Activated CD4-positive, CD25-positive, alpha-beta regulatory T cell treated with anti-CD3 and anti-CD28 coated beads, Interleukin-2, amount 50 U/mL, for 72 hours (primary cell): ENCODE data around the gene MAGI1.
"Not testable (repeated sequence)": the region's sequence is repeated elsewhere in the genome, so short reads cannot be mapped to it uniquely, and the experiment has no call there.

Experiments
- DNase-seq: peaks from one replicate; pipeline ENCODE4 v3.0.0; 2021

The MAGI1 gene

DNA sequence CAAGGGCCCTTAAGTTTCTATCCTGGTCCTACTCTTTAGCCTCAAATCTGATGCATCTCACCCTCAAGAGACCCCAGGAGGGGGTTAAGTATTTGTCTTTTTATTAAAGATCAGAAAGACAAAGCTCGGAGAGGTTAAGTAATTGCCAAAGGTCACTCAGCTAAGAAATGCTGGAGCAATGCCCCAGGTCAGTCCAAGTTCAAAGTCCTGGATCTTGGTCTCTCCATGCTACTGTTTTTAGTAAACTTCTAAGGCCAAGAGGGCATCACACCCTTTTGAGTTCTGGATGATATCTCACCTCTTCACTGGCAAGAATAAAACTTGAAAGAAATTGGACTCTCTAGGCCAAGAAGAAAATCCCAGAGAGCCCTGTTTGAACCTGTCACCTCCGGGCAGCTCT lies 488.6 kb downstream of the MAGI1 start:
- DNase-seq, result no peak

DNA sequence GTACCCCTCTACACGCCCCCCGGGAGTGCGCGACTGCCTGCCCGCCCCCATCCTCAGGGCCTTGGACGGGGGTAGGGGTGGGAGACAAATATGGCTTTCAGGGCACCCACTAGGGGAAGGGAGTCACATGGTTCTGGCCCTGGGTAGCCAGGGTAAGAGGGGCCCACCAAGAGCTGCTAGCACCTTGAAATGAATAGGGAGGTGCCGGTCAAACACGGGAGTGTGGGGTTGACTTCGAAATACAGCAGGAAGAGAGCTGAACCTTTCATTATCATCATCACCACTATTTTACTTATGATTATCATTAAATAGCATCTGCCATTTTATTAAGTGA lies 489.1 kb downstream of the MAGI1 start:
- no peak for DNase-seq

DNA sequence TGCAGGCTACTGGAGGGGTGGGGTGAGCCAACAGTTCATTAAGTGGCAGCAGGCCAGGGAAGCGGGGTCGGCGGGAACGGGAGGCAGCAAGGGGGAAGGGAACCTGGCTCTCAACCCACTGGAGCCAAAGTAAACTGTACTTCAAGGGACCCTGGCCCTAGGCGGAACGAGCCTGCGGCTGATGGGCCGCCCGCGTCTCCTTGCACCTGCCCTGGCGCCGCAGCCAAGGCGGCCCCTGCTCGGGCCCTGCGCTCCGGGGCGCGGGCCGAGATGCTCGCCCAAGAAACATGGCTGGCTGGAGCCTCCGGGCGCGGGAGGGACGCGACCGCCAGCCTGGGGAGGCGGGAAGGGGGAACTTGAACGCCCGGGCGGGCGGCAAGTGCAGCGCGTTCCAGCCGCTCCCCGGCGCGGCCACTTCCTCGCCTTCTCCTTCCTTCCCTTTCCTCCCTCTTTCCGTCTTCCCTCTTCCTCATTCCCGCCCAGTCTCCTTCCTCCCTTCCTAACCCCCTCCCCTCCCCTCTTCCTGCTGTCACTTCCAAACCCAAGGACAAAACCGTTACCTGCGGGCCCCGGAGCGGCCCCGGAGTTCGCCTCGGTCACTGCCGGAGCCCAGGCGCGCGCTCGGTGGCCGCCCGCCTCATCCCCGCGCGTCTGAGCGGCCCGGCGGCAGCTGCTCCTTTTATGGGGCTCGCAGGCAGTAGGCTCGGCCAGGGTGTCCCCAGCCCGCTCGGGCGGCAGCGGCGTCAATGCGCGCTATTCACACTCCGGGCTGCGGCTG lies 489.7 kb downstream of the MAGI1 start:
- no peak for DNase-seq

DNA sequence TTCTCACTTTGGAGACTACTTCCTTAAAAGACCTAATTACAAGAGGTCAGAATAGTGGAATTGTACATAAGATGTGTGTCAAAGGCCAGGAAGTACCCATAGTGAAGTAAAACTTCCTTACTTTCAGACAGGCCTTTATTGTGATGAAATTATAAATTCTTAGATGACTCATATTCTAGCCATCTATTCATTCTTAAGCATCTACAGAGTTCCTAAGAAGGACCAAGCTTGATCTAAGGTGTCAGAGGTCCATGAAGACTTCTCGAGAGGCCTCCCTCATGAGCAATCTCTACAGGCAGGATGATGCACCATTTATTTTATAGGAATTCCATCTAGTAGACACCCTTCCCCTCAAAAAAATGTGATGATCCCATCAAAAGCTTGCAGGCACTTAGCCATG lies 493.3 kb downstream of the MAGI1 start:
- no peak for DNase-seq

DNA sequence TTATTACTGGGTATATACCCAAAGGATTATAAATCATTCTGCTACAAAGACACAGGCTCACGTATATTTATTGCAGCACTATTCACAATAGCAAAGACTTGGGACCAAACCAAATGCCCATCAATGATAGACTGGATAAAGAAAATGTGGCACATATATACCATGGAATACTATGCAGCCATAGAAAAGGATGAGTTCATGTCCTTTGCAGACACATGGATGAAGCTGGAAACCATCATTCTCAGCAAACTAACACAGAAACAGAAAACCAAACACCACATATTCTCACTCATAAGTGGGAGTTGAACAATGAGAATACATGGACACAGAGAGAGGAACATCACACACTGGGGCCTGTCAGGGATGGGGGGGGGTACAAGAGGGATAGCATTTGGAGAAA lies 495.3 kb downstream of the MAGI1 start:
- DNase-seq, result not testable (repeated sequence)

DNA sequence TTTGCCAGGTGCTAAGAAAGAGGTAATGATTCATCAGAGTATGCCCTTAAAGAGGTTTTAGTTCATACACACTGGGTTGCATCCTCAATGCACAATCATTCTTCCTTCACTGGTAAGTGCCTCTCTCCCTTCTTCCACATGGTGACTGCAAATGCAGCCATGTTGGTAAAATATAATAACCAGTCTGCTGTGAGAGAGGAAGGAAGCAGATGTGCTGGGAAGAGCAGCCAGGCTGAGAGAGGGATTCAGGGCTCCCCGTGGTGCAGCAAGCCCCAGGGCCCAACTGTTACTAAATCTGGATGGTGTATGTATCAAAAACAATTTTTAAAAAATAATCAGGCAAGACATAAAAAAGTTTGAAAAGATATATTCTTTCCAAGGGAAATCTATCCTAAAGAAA lies 498.1 kb downstream of the MAGI1 start:
- no peak for DNase-seq

DNA sequence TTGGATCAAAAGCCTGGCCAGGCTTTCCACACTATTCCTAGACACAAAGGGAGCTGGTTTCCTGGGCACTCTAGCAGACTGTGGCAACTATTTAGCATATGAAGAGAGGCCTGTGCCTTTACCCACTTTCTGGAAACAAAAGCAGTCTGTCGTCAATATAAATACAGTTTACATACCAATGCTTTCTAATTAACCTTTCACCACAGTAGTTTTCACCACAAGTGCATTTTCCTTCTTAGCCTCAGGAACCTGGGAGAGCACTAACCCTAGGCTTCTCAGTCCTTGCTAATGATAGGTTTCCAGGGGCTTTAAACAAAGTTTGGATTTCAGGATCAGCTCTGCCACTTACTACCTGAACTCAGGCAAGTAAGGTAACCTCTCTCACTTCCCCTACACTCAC lies 499.1 kb downstream of the MAGI1 start:
- no peak for DNase-seq

DNA sequence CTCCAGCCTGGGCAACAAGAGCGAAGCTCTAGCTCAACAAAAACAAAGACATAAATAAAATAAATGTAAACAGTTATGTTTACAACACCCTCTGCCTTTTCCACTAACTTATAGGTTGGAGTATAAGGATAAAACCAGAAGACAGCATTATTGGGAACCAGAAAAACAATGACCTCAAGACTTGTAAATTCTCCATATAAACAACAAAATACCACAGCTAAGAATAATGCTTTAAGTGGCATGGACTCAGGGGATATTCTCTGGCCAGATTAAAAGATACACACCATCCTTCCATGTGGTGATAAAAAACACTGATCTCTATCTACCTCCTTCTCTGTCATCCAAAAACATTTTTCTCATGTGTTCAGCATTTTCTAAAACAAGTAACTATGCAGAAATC lies 500.6 kb downstream of the MAGI1 start:
- no peak for DNase-seq

DNA sequence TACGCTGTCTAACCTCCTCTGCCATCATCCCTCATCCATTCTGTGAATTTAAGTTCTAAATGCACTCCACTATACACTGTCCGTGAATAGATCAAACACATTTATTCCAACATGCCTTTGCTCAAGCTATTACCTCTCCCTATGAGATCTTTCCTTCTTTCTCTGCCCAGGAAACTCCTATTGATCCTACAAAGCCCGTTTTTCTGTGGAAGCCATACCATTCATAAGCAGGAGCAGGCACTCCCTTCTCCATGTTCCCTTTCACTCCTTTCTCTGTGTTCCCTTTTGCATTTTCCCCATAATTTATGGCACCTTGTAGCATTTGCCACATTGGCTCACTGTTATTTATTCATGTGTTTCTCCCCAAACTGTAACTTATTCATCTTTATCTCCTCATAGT lies 501.6 kb downstream of the MAGI1 start:
- no peak for DNase-seq

DNA sequence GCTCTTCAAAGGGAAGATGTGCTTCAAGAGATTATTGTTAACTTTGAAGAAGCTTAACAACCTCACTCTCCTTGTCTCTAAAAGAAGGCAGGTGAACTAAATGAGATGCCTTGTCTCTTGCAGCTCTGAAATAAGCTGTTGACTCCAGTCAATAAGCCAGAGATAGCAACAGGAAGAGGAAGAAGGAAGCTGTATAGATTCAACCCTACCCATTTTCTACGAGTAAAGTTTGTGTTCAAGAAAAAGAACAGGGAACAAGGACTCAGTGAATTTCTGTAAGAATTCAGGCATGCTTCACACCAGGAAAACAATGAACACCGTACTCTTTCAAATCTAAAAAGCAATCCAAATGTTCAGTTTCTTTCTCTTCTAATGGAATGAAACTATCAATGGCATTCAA lies 503.5 kb downstream of the MAGI1 start:
- no peak for DNase-seq

DNA sequence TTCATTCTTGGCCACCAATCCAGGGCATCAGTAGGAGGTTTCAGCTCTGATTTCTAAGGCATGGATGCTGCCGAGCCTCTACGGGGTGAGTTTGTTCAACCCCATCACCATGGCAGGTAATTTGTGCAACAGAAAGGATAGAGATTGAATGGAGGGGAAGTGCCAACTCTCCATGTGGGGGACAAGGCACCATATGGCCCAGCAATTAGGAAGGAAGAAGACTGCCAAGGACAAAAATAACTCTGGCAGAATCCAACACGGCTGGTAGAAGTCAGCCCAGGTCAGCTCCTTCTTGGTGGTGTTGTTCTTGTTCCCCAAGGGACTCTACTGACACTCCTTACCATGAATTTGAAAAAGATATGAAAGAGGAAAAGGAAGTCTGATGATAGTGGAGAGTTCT lies 503.9 kb downstream of the MAGI1 start:
- DNase-seq, result no peak

DNA sequence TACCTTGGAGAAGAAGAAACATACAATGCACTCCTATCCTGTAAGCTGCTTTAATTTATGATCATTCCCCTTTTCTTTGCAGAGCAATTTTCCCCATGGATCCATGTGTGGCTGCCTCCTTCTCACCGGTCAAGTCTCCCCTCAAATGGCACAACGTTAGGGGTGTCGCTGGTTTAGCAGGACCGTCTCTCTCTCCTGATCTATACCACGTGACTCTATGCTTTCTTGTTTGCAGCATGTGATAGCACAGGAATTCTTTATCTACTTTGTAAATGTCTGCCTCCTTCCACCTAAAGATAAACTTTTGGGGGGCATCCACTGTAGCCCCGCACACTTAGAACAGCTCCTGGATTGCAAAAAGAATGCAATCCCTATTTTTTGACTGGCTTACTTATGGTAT lies 506.0 kb downstream of the MAGI1 start:
- no peak for DNase-seq

DNA sequence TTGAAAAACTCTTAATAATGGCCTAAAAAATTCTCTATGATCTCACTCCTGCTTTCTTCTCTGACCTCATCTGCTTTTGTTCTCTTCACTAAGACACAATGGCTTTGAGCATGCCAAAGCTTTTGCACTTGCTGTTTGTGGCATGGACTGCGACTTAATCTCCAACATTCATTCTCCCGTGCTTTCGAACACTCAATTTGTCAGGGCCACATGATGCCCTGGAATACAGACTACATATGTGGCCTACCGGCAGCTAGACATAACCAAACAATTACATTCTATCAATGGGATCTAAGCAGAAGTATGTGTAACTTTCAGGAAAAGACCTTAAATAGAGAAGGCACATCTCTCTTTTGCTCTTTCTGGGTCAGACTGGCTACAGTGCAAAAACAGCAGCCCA lies 506.5 kb downstream of the MAGI1 start:
- DNase-seq, result no peak

DNA sequence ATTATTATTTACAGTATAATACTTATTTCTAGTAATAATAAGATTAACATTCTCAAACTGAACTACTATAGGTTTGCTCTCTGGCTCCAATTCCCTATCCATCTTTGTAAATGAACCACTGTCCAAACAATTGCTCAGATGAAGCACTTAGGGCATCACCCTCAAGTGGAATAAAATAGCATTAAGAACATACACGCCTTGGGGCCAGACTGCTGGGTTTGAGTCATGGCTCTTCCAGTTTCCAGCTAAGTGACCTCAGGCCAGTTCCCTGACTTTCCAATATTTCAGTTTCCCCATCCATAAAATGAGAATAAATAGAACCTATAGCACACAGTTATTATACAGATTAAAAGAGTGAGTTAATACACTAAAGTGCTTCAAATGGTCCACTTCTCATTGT lies 507.2 kb downstream of the MAGI1 start:
- no peak for DNase-seq

DNA sequence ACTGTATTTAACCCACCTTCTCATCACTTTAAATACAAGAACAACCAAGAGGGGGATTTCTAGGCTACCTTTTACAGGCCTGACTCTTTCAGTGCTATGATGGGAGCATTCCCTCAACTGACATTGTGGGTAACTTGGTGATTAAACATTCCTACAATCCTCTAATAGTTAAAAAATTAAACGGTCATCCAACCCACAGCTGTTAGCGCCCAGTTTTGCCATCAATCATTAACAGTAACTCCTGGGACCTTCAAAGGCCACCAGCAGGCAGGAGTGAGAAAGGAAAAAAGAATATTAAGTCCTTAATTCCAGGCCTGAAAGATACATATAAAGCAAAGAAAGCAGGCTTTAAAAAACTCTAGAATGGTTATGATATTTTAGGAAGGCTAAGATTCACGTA lies 512.1 kb downstream of the MAGI1 start:
- DNase-seq, result no peak

DNA sequence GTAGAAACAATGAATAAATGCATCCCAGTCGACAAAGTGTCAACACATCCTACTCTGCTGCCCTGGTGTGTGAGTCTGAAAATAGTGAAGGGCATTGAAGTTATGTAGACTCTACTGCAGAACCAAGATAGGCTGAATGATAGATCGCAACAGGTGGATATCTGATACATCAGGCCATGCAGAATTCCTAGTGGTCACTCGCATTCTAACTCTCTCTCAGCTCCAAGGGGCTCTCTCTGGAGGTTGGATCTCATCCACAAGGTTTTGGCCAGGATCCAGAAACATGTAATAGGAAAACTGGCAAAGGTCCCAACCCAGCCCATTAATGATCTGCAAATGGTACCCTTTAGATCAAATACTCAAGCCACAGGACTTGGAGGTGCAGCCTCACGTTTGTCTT lies 514.1 kb downstream of the MAGI1 start:
- no peak for DNase-seq

DNA sequence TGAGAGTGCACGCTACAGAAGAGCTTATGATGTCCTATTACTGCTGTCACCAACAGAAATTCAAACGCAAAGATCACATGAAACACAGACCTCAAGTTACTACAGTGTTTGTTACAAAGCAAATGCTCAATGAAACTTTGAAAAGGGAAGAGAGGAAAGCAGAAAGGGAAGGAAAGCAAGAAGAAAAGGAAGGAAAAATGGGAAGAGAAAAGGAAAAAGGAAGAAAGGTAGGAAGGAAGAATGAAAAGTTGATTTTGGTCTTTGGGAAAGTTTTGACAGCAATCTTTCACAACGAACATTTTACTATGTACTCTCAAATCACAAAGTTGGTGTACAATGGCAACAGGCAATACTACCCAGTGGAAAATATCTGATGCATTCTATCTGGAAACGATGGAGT lies 514.8 kb downstream of the MAGI1 start:
- DNase-seq, result no peak

DNA sequence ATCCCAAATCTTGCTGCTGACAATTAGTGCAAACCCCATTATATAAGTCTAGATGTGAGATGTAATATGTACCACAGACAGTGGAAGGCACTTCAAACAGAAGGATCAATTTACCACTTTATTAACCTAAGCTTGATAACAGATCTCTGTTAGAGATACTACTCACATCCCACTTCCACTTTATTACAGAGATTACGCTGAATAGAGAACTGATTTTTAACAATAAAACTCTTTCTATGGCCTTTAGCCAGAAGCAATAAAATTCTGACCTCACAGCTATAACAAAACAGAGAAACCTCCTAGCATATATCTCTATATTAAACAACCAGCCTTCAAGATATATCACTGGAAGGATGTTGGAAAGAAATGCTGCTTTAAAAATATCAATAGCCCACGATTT lies 517.7 kb downstream of the MAGI1 start:
- no peak for DNase-seq

DNA sequence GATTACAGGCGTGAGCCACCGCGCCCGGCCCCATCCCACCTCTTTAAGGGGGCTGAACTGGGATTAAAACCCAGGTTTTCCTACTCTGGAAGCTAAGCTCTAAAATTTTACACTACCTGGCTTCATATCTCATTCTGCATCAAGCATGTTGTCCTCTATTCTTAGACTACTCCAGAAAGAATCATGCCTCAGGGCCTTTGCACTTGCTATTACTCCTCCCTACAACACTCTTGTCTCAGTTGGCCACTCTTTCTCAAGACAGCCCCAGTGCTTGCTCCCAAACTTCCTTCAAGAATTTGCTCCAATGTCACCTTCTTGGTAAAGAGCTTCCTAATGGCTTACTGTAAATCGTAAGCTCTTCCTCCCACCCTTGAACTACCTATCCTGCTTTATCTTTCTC lies 521.7 kb downstream of the MAGI1 start:
- DNase-seq, result no peak

DNA sequence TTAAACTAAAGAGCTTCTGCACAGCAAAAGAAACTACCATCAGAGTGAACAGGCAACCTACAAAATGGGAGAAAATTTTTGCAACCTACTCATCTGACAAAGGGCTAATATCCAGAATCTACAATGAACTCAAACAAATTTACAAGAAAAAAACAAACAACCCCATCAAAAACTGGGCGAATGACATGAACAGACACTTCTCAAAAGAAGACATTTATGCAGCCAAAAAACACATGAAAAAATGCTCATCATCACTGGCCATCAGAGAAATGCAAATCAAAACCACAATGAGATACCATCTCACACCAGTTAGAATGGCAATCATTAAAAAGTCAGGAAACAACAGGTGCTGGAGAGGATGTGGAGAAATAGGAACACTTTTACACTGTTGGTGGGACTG lies 524.4 kb downstream of the MAGI1 start:
- not testable (repeated sequence) for DNase-seq

DNA sequence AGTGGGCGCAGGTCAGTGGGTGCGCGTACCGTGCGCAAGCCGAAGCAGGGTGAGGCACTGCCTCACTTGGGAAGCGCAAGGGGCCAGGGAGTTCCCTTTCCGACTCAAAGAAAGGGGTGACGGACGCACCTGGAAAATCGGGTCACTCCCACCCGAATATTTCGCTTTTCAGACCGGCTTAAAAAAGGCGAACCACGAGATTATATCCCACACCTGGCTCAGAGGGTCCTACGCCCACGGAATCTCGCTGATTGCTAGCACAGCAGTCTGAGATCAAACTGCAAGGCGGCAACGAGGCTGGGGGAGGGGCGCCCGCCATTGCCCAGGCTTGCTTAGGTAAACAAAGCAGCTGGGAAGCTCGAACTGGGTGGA lies 529.3 kb downstream of the MAGI1 start:
- not testable (repeated sequence) for DNase-seq

DNA sequence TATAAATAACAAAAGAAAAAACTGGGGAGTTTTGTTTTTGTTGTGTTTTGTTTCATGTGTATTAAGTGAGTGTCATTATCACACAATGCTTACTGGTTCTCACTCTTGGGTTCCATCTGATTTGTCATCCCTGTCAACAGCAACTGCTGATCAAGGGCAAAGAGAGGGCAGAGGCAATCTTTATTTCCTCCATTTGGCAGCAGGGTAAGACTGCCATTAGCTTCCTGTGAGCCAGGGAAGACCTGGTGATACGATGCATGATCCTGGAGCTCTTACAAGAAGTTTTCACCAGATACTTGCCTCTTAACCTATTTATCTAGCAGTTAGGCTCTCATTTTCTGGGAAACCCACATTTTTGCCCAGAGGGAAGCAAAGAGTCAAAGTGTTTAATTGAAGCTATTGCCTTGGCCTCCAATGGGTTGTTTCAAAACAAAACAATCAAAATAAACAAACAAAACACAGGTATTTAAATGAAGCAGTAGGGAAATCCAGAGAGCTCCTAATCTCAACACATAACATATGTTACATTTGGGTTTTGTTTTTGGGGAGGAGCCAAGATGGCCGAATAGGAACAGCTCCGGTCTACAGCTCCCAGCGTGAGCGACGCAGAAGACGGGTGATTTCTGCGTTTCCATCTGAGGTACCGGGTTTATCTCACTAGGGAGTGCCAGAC lies 529.8 kb downstream of the MAGI1 start:
- DNase-seq, result no peak

DNA sequence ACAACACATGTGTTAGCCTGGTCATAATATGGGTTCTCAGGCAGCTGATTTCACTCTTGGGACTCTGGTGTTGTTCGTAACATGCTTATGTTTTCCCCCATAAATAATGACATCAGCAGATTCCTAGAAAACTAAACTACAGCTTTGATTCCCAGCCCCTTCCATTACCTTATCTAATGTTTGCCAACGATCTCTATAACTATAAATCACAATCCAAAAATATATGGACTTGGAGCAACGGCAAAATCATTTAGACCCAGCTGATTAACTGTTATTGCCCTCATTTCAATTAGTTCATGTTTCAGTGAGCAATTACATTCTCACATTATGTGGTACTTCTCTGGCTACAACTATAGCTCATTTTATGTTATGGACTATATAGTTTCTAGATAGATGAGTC lies 531.3 kb downstream of the MAGI1 start:
- DNase-seq, result no peak

DNA sequence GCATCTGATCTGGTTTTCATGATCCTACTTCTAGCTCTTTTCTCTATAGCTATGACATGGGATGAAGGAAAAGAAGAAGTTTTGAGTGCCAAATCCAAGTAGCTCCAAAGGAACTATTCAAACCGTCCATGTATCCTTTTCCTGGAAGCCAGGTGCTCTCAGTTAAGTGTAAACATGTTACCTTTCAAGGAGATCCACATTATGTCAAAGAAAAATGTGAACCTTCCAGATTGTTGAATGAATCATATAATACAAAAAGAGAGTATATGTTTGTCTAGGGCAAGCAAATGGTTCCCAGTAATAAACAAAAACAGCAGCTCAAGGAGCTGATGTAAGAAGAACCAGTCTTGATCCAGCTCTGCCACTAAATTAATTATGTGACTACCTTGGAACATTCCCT lies 534.9 kb downstream of the MAGI1 start:
- DNase-seq, result no peak

DNA sequence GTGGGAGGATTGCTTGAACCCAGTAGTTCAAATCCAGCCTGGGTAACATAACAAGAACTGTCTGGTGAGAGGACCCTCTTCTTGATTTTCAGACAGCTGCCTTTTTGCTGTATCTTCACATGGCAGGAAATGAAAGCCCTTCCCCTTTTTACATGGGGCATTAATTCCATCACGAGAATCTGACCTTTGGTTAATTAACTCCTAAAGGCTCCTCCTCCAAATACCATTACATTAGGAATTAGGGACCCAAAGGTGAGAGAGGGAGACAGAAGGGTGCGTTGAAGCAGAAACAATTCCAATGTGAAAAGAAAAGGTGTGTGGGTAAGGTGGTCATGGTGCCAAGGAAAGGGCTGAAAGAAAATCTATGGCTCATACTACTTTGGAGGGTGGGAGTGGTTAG lies 536.2 kb downstream of the MAGI1 start:
- no peak for DNase-seq
